ENCODE data around the gene KIF13A.
A peak's percentile ranks its signal among the peaks of the same experiment; 100 is the strongest.

Gene KIF13A

GRCh38 chr6:17870300-17871188 lies 116.9 kb downstream of the KIF13A start:
- H3K4me3 ChIP-seq (ENCODE audit: extremely low read depth, insufficient read depth, low read length, poor library complexity, severe bottlenecking), result no peak overlapping the region
- H3K27ac ChIP-seq (ENCODE audit: low read depth, low read length, severe bottlenecking), result no peak overlapping the region
- H3K9me3 ChIP-seq (ENCODE audit: control insufficient read depth, low read length), result no peaks in the 10 kb centered on the region
- peaks cover 13% of the 10 kb centered on the region for H3K4me1 ChIP-seq (ENCODE audit: control insufficient read depth, insufficient read depth, low read length, poor library complexity, severe bottlenecking)
- 76 to 88% methylated on average over 4 to 5 of the region's 5 CpGs for WGBS, 2 experiments (ENCODE audit: insufficient coverage in 2 of 2)
- H3K36me3 ChIP-seq (ENCODE audit: control insufficient read depth, insufficient read depth, low read length), result peaks cover 6% of the 10 kb centered on the region

DNA sequence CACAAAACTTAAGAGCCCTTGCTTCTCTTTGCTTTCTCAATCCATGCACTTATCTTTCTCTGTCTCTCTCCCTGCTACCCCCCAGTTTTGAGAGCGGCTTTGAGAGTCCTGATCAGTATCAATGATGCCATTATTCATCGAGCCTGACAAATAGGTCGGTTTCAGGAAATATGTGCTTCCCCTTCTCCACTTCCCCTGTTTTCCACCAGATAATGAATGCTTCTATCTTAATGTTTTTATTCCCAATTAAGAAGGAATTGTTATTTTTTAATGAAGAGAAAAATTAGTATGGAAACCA lies 117.7 kb downstream of the KIF13A start:
- Histone ChIP-seq H3K27ac (ENCODE audit: low read depth, low read length, severe bottlenecking) (peak overlapping the region; percentile 30), H3K36me3 (ENCODE audit: control insufficient read depth, insufficient read depth, low read length) (peaks cover 6% of the 10 kb centered on the region), H3K9me3 (ENCODE audit: control insufficient read depth, low read length) (no peaks in the 10 kb centered on the region), H3K4me3 (ENCODE audit: extremely low read depth, insufficient read depth, low read length, poor library complexity, severe bottlenecking) (no peak overlapping the region), H3K4me1 (ENCODE audit: control insufficient read depth, insufficient read depth, low read length, poor library complexity, severe bottlenecking) (peaks cover 21% of the 10 kb centered on the region)
- WGBS, 2 experiments (ENCODE audit: insufficient coverage in 2 of 2), result 100% methylated on average over 2 of the region's 3 CpGs; no CpG with 5 or more reads in 1 of the 2 experiments

GRCh38 chr6:17869010-17869752 lies 118.3 kb downstream of the KIF13A start:
- Histone ChIP-seq H3K4me3 (ENCODE audit: extremely low read depth, insufficient read depth, low read length, poor library complexity, severe bottlenecking) (no peak overlapping the region), H3K9me3 (ENCODE audit: control insufficient read depth, low read length) (no peaks in the 10 kb centered on the region), H3K36me3 (ENCODE audit: control insufficient read depth, insufficient read depth, low read length) (peaks cover 6% of the 10 kb centered on the region), H3K4me1 (ENCODE audit: control insufficient read depth, insufficient read depth, low read length, poor library complexity, severe bottlenecking) (peaks cover 26% of the 10 kb centered on the region), H3K27ac (ENCODE audit: low read depth, low read length, severe bottlenecking) (peak overlapping the region; percentile 30)
- WGBS, 2 experiments (ENCODE audit: insufficient coverage in 2 of 2), result 96 to 97% methylated on average over 3 to 4 of the region's 6 CpGs

- peaks cover 4% of the 10 kb centered on the region for H3K36me3 ChIP-seq (ENCODE audit: control insufficient read depth, insufficient read depth, low read length)
- no peaks in the 10 kb centered on the region for H3K9me3 ChIP-seq (ENCODE audit: control insufficient read depth, low read length)
- 100% methylated on average over 1 of the region's 1 CpG; no CpG with 5 or more reads in 1 of the 2 experiments for WGBS, 2 experiments (ENCODE audit: insufficient coverage in 2 of 2)
- H3K27ac ChIP-seq (ENCODE audit: low read depth, low read length, severe bottlenecking), result no peak overlapping the region
- peaks cover 35% of the 10 kb centered on the region for H3K4me1 ChIP-seq (ENCODE audit: control insufficient read depth, insufficient read depth, low read length, poor library complexity, severe bottlenecking)
- H3K4me3 ChIP-seq (ENCODE audit: extremely low read depth, insufficient read depth, low read length, poor library complexity, severe bottlenecking), result no peak overlapping the region
Observed at GRCh38 chr6:17867880-17868279, 119.6 kb downstream of the KIF13A start.

GRCh38 chr6:17866876-17867444 lies 120.5 kb downstream of the KIF13A start:
- peaks cover 35% of the 10 kb centered on the region for H3K4me1 ChIP-seq (ENCODE audit: control insufficient read depth, insufficient read depth, low read length, poor library complexity, severe bottlenecking)
- WGBS, 2 experiments (ENCODE audit: insufficient coverage in 2 of 2), result 83% methylated on average over 1 of the region's 1 CpG; no CpG with 5 or more reads in 1 of the 2 experiments
- no peaks in the 10 kb centered on the region for H3K36me3 ChIP-seq (ENCODE audit: control insufficient read depth, insufficient read depth, low read length)
- H3K27ac ChIP-seq (ENCODE audit: low read depth, low read length, severe bottlenecking), result no peak overlapping the region
- no peaks in the 10 kb centered on the region for H3K9me3 ChIP-seq (ENCODE audit: control insufficient read depth, low read length)
- H3K4me3 ChIP-seq (ENCODE audit: extremely low read depth, insufficient read depth, low read length, poor library complexity, severe bottlenecking), result no peak overlapping the region

GRCh38 chr6:17865798-17866725 lies 121.4 kb downstream of the KIF13A start:
- H3K27ac ChIP-seq (ENCODE audit: low read depth, low read length, severe bottlenecking), result peak overlapping the region; percentile 90
- H3K9me3 ChIP-seq (ENCODE audit: control insufficient read depth, low read length), result no peaks in the 10 kb centered on the region
- WGBS, 2 experiments (ENCODE audit: insufficient coverage in 2 of 2), result 88 to 100% methylated on average over 2 of the region's 6 CpGs
- no peak overlapping the region for H3K4me3 ChIP-seq (ENCODE audit: extremely low read depth, insufficient read depth, low read length, poor library complexity, severe bottlenecking)
- peaks cover 35% of the 10 kb centered on the region for H3K4me1 ChIP-seq (ENCODE audit: control insufficient read depth, insufficient read depth, low read length, poor library complexity, severe bottlenecking)
- H3K36me3 ChIP-seq (ENCODE audit: control insufficient read depth, insufficient read depth, low read length), result no peaks in the 10 kb centered on the region

- Histone ChIP-seq H3K27ac (ENCODE audit: low read depth, low read length, severe bottlenecking) (peak overlapping the region; percentile 90), H3K36me3 (ENCODE audit: control insufficient read depth, insufficient read depth, low read length) (no peaks in the 10 kb centered on the region), H3K4me3 (ENCODE audit: extremely low read depth, insufficient read depth, low read length, poor library complexity, severe bottlenecking) (no peak overlapping the region), H3K9me3 (ENCODE audit: control insufficient read depth, low read length) (no peaks in the 10 kb centered on the region), H3K4me1 (ENCODE audit: control insufficient read depth, insufficient read depth, low read length, poor library complexity, severe bottlenecking) (peaks cover 35% of the 10 kb centered on the region)
- WGBS, 2 experiments (ENCODE audit: insufficient coverage in 2 of 2), result 100% methylated on average over 1 to 2 of the region's 2 CpGs
Observed at GRCh38 chr6:17865243-17865642, 122.2 kb downstream of the KIF13A start.

DNA sequence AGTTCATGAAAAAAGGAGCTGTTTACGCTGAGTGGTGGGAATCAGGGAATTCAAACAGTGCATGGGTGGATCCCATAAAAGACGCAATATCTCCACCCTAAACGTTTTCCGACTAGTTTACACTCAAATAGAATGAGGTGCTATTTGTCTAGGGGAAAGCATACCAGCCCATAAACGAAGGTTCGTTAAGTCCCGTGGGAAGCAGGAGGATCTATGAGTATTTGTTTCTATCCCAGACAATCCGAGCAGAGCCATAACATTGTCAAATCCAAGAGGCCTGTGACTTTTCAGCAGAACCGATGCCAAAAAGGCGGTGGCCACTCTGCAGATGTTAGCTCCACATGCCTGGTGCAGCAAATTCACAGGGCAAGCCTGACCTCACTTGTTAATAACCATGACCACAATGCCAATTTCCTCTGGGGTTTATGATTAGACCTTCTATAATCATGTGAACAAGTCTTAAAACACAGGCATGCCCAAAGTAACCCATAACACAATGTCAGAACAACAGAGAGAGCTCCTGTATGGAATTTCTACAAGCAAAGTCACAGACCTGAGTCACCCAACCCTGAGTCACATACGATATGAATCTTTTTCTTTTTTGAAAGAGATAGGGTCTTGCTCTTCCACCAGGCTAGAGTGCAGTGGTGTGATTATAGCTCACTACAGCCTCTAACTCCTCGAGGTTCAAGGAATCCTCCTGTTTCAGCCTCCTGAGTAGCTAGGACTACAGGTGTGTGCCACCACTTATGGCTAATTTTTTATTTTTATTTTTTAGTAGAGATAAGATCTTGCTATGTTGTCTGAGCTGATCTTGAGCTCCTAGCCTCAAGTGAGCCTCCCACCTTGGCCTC lies 123.3 kb downstream of the KIF13A start:
- Histone ChIP-seq H3K9me3 (ENCODE audit: control insufficient read depth, low read length) (no peaks in the 10 kb centered on the region), H3K4me1 (ENCODE audit: control insufficient read depth, insufficient read depth, low read length, poor library complexity, severe bottlenecking) (peaks cover 28% of the 10 kb centered on the region), H3K27ac (ENCODE audit: low read depth, low read length, severe bottlenecking) (peak overlapping the region; percentile 90), H3K36me3 (ENCODE audit: control insufficient read depth, insufficient read depth, low read length) (no peaks in the 10 kb centered on the region), H3K4me3 (ENCODE audit: extremely low read depth, insufficient read depth, low read length, poor library complexity, severe bottlenecking) (no peak overlapping the region)
- 89 to 90% methylated on average over 6 to 11 of the region's 12 CpGs for WGBS, 2 experiments (ENCODE audit: insufficient coverage in 2 of 2)

GRCh38 chr6:17861361-17861760 lies 126.1 kb downstream of the KIF13A start:
- Histone ChIP-seq H3K4me1 (ENCODE audit: control insufficient read depth, insufficient read depth, low read length, poor library complexity, severe bottlenecking) (peaks cover 22% of the 10 kb centered on the region), H3K27ac (ENCODE audit: low read depth, low read length, severe bottlenecking) (no peak overlapping the region), H3K9me3 (ENCODE audit: control insufficient read depth, low read length) (no peaks in the 10 kb centered on the region), H3K4me3 (ENCODE audit: extremely low read depth, insufficient read depth, low read length, poor library complexity, severe bottlenecking) (no peak overlapping the region), H3K36me3 (ENCODE audit: control insufficient read depth, insufficient read depth, low read length) (no peaks in the 10 kb centered on the region)
- no CpG with 5 or more reads among the region's 1 CpG for WGBS, 2 experiments (ENCODE audit: insufficient coverage in 2 of 2)

Measured in mesodermal cell (in vitro differentiated cells).